ENCODE measurements around the gene POP4. TPM values are rescaled to one million over a fixed set of nuclear protein-coding genes. Genes with fewer than 3 reads are reported as not detected.
A peak's percentile ranks its signal among the peaks of the same experiment; 100 is the strongest.
"Not testable (repeated sequence)": the region's sequence is repeated elsewhere in the genome, so short reads cannot be mapped to it uniquely, and the experiment has no call there.

Gene POP4
- total and polyA plus RNA-seq, 9 of the 15 experiments (the other 6 are each of a cell fraction or from before 2014, with no cell fraction given) = 42.1 to 128 (median 99.0) TPM

GRCh38 chr19:29605653-29606419 lies at the start of gene POP4 (continued):
- TF ChIP-seq PKNOX1 (IDR thresholded peaks at IDR 0.05) (peak; percentile 30), SETDB1 (IDR thresholded peaks at IDR 0.05; ENCODE audit: low read length) (peak; percentile 89), HEY1 (CRISPR knock-in tag; IDR thresholded peaks at IDR 0.05; ENCODE audit: borderline replicate concordance) (no peak), DLX4 (CRISPR knock-in tag; IDR thresholded peaks at IDR 0.05) (no peak), GTF2A2 (tag; IDR thresholded peaks at IDR 0.05) (no peak), POLR2AphosphoS5 (IDR thresholded peaks at IDR 0.05; ENCODE audit: control insufficient read depth, insufficient read depth, low read depth, low read length) (peak; percentile 96), PHB2 (IDR thresholded peaks at IDR 0.05; ENCODE audit: low read depth) (0 out of 2 replicates have a peak, but pooled peaks have one; percentile 41), POLR2G (IDR thresholded peaks at IDR 0.05; ENCODE audit: low read depth, low read length) (peak; percentile 97), MTA3 (IDR thresholded peaks at IDR 0.05; ENCODE audit: borderline replicate concordance) (peak; percentile 78)

- CTCF ChIA-PET (ENCODE audit: low intra/inter-chr PET ratio); H4K20me1 ChIP-seq (replicated peaks; ENCODE audit: control insufficient read depth, insufficient read depth, low read length); ATAC-seq; H3K4me2 ChIP-seq (ENCODE audit: insufficient read depth, low read length); DNase-seq (ENCODE audit: extremely low read depth in 1 of 4, low spot score in 3 of 4); intact Hi-C loops (cut with micrococcal nuclease); in situ Hi-C loops (cut with MboI); H3K4me1 ChIP-seq (replicated peaks in 1 of 2; ENCODE audit: control insufficient read depth in 2 of 2, insufficient read depth in 2 of 2, low read length in 2 of 2); H2AFZ ChIP-seq (ENCODE audit: low read depth, low read length); H3K9me1 ChIP-seq (ENCODE audit: control insufficient read depth, insufficient read depth, low read length); BruUV-seq (replicated peaks); POLR2A ChIA-PET; H3K36me3 ChIP-seq (ENCODE audit: control insufficient read depth, insufficient read depth, low read length); H3K4me3 ChIP-seq; FAIRE-seq; H3K9ac ChIP-seq (ENCODE audit: insufficient read depth in 1 of 2, low read depth in 2 of 2, low read length in 2 of 2); H3K9me3 ChIP-seq (replicated peaks; ENCODE audit: control insufficient read depth, insufficient read depth, low read depth, low read length); H3K27ac ChIP-seq (ENCODE audit: extremely low read depth, low read depth, low read length); H3K79me2 ChIP-seq (ENCODE audit: control insufficient read depth, insufficient read depth, low read length): not testable (repeated sequence)
- 5% methylated on average over 2 of the region's 2 CpGs for WGBS (ENCODE audit: insufficient coverage, low coverage, missing lambda C conversion rate)
- H3K27me3 ChIP-seq (ENCODE audit: control insufficient read depth in 2 of 2, insufficient read depth in 2 of 2, low read length in 2 of 2) = peaks cover 0 to 19% of the 10 kb centered on the region in 2 experiments; a peak in 2 of 5 replicates
Measured at GRCh38 chr19:29559110-29559509, 47.0 kb upstream of the POP4 start.

Data from K562 (cell line).